ENCODE measurements around the gene SLA2. TPM values are rescaled to one million over a fixed set of nuclear protein-coding genes. Genes with fewer than 3 reads are reported as not detected.
"Not testable (repeated sequence)": the region's sequence is repeated elsewhere in the genome, so short reads cannot be mapped to it uniquely, and the experiment has no call there.

The SLA2 gene
- total and polyA plus RNA-seq, 4 donors: 0.24 to 0.39 (median 0.27) TPM; not detected in 1

GRCh38 chr20:36571564-36572504 is 74.2 kb downstream of the SLA2 start:
- Histone ChIP-seq H3K36me3 (ENCODE audit: control insufficient read depth, insufficient read depth, low read length) (no peaks in the 10 kb centered on the region), H3K9me3 (ENCODE audit: control insufficient read depth, insufficient read depth, low read length) (no peaks in the 10 kb centered on the region), H3K4me3 (ENCODE audit: low read depth, low read length) (no peak overlapping the region), H3K27ac (ENCODE audit: low read depth, low read length) (peak overlapping the region; percentile 70), H3K4me1 (ENCODE audit: control insufficient read depth, insufficient read depth, low read length) (peaks cover 40% of the 10 kb centered on the region), H3K27me3 (ENCODE audit: control insufficient read depth, insufficient read depth, low read length) (peaks cover 21% of the 10 kb centered on the region)
- WGBS (ENCODE audit: insufficient coverage): 40% methylated on average over 13 of the region's 17 CpGs
- no peak for DNase-seq (ENCODE audit: low read depth in 4 of 6, low spot score in 6 of 6)

GRCh38 chr20:36569847-36570429 is 76.1 kb downstream of the SLA2 start:
- H3K4me3 ChIP-seq (ENCODE audit: low read depth, low read length): no peak overlapping the region
- H3K36me3 ChIP-seq (ENCODE audit: control insufficient read depth, insufficient read depth, low read length): no peaks in the 10 kb centered on the region
- peaks cover 4% of the 10 kb centered on the region for H3K9me3 ChIP-seq (ENCODE audit: control insufficient read depth, insufficient read depth, low read length)
- no peak for DNase-seq (ENCODE audit: low read depth in 4 of 6, low spot score in 6 of 6)
- peaks cover 27% of the 10 kb centered on the region for H3K4me1 ChIP-seq (ENCODE audit: control insufficient read depth, insufficient read depth, low read length)
- H3K27me3 ChIP-seq (ENCODE audit: control insufficient read depth, insufficient read depth, low read length): peaks cover 11% of the 10 kb centered on the region
- WGBS (ENCODE audit: insufficient coverage): 92% methylated on average over 7 of the region's 7 CpGs
- H3K27ac ChIP-seq (ENCODE audit: low read depth, low read length): no peak overlapping the region

GRCh38 chr20:36565520-36565919 is 80.5 kb downstream of the SLA2 start:
- 100% methylated on average over 1 of the region's 3 CpGs for WGBS (ENCODE audit: insufficient coverage)
- Histone ChIP-seq H3K9me3 (ENCODE audit: control insufficient read depth, insufficient read depth, low read length) (peaks cover 4% of the 10 kb centered on the region), H3K36me3 (ENCODE audit: control insufficient read depth, insufficient read depth, low read length) (no peaks in the 10 kb centered on the region), H3K4me3 (ENCODE audit: low read depth, low read length) (no peak overlapping the region), H3K4me1 (ENCODE audit: control insufficient read depth, insufficient read depth, low read length) (no peaks in the 10 kb centered on the region), H3K27me3 (ENCODE audit: control insufficient read depth, insufficient read depth, low read length) (no peaks in the 10 kb centered on the region), H3K27ac (ENCODE audit: low read depth, low read length) (no peak overlapping the region)
- no peak for DNase-seq (ENCODE audit: low read depth in 4 of 6, low spot score in 6 of 6)

DNA sequence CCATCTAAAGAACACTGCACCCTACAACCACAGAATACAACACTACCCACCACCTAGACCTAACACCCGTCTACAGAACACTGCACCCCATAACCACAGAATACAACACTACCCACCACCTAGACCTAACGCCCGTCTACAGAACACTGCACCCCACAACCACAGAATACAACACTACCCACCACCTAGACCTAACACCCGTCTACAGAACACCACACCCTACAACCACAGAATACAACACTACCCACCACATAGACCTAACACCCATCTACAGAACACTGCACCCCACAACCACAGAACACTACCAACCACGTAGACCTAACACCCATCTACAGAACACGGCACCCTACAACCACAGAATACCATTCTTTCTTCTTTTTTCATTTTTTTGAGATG is 81.3 kb downstream of the SLA2 start:
- not testable (repeated sequence) for H3K27me3 ChIP-seq (ENCODE audit: control insufficient read depth, insufficient read depth, low read length); H3K4me3 ChIP-seq (ENCODE audit: low read depth, low read length); DNase-seq (ENCODE audit: low read depth in 4 of 6, low spot score in 6 of 6); H3K9me3 ChIP-seq (ENCODE audit: control insufficient read depth, insufficient read depth, low read length); H3K36me3 ChIP-seq (ENCODE audit: control insufficient read depth, insufficient read depth, low read length); H3K27ac ChIP-seq (ENCODE audit: low read depth, low read length); H3K4me1 ChIP-seq (ENCODE audit: control insufficient read depth, insufficient read depth, low read length)
- WGBS (ENCODE audit: insufficient coverage): 93% methylated on average over 6 of the region's 6 CpGs

GRCh38 chr20:36564078-36564725 is 81.8 kb downstream of the SLA2 start:
- not testable (repeated sequence) for H3K27me3 ChIP-seq (ENCODE audit: control insufficient read depth, insufficient read depth, low read length); H3K27ac ChIP-seq (ENCODE audit: low read depth, low read length); DNase-seq (ENCODE audit: low read depth in 4 of 6, low spot score in 6 of 6); H3K36me3 ChIP-seq (ENCODE audit: control insufficient read depth, insufficient read depth, low read length); H3K9me3 ChIP-seq (ENCODE audit: control insufficient read depth, insufficient read depth, low read length); H3K4me1 ChIP-seq (ENCODE audit: control insufficient read depth, insufficient read depth, low read length); H3K4me3 ChIP-seq (ENCODE audit: low read depth, low read length)
- WGBS (ENCODE audit: insufficient coverage): 98% methylated on average over 8 of the region's 13 CpGs

DNA sequence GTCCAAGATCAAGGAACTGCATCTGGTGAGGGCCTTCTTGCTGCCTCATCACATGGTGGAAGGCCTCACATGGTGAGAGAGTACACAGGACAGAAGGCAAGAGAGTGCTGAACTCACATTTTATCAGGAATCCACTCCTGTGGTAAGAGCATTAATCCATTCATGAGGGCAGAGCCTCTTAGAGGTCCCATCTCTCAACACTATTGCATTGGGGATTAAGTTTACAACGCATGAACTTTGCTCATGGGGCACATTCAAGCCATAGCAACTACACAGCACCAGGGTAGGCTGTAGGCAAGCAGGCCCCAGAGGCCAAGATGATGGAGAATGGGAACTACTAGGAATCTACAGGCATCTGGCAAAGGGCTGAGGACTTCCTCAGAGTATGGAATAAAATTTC is 82.6 kb downstream of the SLA2 start:
- WGBS (ENCODE audit: insufficient coverage): no CpG with 5 or more reads among the region's 1 CpG
- Histone ChIP-seq H3K4me3 (ENCODE audit: low read depth, low read length) (no peak overlapping the region), H3K36me3 (ENCODE audit: control insufficient read depth, insufficient read depth, low read length) (no peaks in the 10 kb centered on the region), H3K9me3 (ENCODE audit: control insufficient read depth, insufficient read depth, low read length) (peaks cover 4% of the 10 kb centered on the region), H3K27ac (ENCODE audit: low read depth, low read length) (no peak overlapping the region), H3K27me3 (ENCODE audit: control insufficient read depth, insufficient read depth, low read length) (no peaks in the 10 kb centered on the region), H3K4me1 (ENCODE audit: control insufficient read depth, insufficient read depth, low read length) (no peaks in the 10 kb centered on the region)
- DNase-seq (ENCODE audit: low read depth in 4 of 6, low spot score in 6 of 6): no peak

- 13% methylated on average over 2 of the region's 2 CpGs for WGBS (ENCODE audit: insufficient coverage)
- H3K27me3 ChIP-seq (ENCODE audit: control insufficient read depth, insufficient read depth, low read length): no peaks in the 10 kb centered on the region
- H3K4me1 ChIP-seq (ENCODE audit: control insufficient read depth, insufficient read depth, low read length): no peaks in the 10 kb centered on the region
- H3K36me3 ChIP-seq (ENCODE audit: control insufficient read depth, insufficient read depth, low read length): no peaks in the 10 kb centered on the region
- DNase-seq (ENCODE audit: low read depth in 4 of 6, low spot score in 6 of 6): no peak
- peaks cover 4% of the 10 kb centered on the region for H3K9me3 ChIP-seq (ENCODE audit: control insufficient read depth, insufficient read depth, low read length)
- no peak overlapping the region for H3K4me3 ChIP-seq (ENCODE audit: low read depth, low read length)
- H3K27ac ChIP-seq (ENCODE audit: low read depth, low read length): no peak overlapping the region
Measured at GRCh38 chr20:36562724-36563123, 83.3 kb downstream of the SLA2 start.

Small RNAs within 50 kb of the gene (small RNA-seq; reads per million reads assigned to genes)
- not detected for gene RF00019 (ENCODE audit: low replicate concordance)

Other genes with a start within 250 kb of the SLA2 start
- gene MYL9, start 104.7 kb downstream of the SLA2 start, total RNA-seq: 10 to 100 TPM in 1 of 2 donors, 1 to 10 TPM in 1; 5.0 to 85.3 TPM
- 10 to 100 TPM; 25.5 to 40.7 TPM for gene MYL9, start 104.7 kb downstream of the SLA2 start, polyA plus RNA-seq (ENCODE audit: insufficient read length in 2 of 2)
- gene TGIF2, start 72.6 kb downstream of the SLA2 start, total RNA-seq: 10 to 100 TPM; 14.2 to 26.2 TPM
- gene TGIF2, start 72.6 kb downstream of the SLA2 start, polyA plus RNA-seq (ENCODE audit: insufficient read length in 2 of 2): 10 to 100 TPM; 20.6 to 20.8 TPM
- 10 to 100 TPM; 46.7 to 63.5 TPM for gene RAB5IF, start 40.4 kb downstream of the SLA2 start, total RNA-seq
- gene RAB5IF, start 40.4 kb downstream of the SLA2 start, polyA plus RNA-seq (ENCODE audit: insufficient read length in 2 of 2): 10 to 100 TPM; 74.6 to 75.7 TPM
- 10 to 100 TPM; 46.3 to 80.4 TPM for gene NDRG3, start 99.9 kb upstream of the SLA2 start, total RNA-seq
- 10 to 100 TPM; 89.6 to 96.2 TPM for gene NDRG3, start 99.9 kb upstream of the SLA2 start, polyA plus RNA-seq (ENCODE audit: insufficient read length in 2 of 2)
- gene DSN1, start 127.6 kb upstream of the SLA2 start, total RNA-seq: 10 to 100 TPM; 14.4 to 14.5 TPM
- gene DSN1, start 127.6 kb upstream of the SLA2 start, polyA plus RNA-seq (ENCODE audit: insufficient read length in 2 of 2): 10 to 100 TPM; 12.2 to 12.4 TPM
- gene TLDC2, start 229.9 kb upstream of the SLA2 start, total RNA-seq: under 1 TPM; 0.28 to 0.40 TPM
- gene TLDC2, start 229.9 kb upstream of the SLA2 start, polyA plus RNA-seq (ENCODE audit: insufficient read length in 2 of 2): 1 to 10 TPM in 1 of 2 donors, under 1 TPM in 1; 0.95 to 2.5 TPM